Right hindlimb (tissue), 1 donor: Measurements from ENCODE around the gene ENDOU.

Source experiments
- DNase-seq: peaks from one replicate; pipeline ENCODE4 v3.0.0-alpha.2; 2018

Gene ENDOU, protein sequence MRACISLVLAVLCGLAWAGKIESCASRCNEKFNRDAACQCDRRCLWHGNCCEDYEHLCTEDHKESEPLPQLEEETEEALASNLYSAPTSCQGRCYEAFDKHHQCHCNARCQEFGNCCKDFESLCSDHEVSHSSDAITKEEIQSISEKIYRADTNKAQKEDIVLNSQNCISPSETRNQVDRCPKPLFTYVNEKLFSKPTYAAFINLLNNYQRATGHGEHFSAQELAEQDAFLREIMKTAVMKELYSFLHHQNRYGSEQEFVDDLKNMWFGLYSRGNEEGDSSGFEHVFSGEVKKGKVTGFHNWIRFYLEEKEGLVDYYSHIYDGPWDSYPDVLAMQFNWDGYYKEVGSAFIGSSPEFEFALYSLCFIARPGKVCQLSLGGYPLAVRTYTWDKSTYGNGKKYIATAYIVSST

GRCh38 chr12:47725091-47725772 lies at the start of gene ENDOU:
ENDOU (minus strand) TSS chr12:47725490; CDS start chr12:47725413, 77 bp downstream.
- DNase-seq = no peak

- DNase-seq = no peak
These were observed 49.4 kb upstream of the ENDOU start for GRCh38 chr12:47774663-47775062.

- no peak for DNase-seq
These were observed 48.7 kb upstream of the ENDOU start for GRCh38 chr12:47773858-47774580.

- peak; percentile 79 for DNase-seq
These were observed 48.0 kb upstream of the ENDOU start, which contains the start of gene SLC48A1 for GRCh38 chr12:47773062-47773857. SLC48A1 (plus strand) TSS chr12:47773238; CDS start chr12:47773305, 67 bp downstream.

GRCh38 chr12:47772738-47773061 lies 47.4 kb upstream of the ENDOU start:
- DNase-seq = no peak

GRCh38 chr12:47772094-47772660 lies 46.9 kb upstream of the ENDOU start:
- DNase-seq = no peak

DNA sequence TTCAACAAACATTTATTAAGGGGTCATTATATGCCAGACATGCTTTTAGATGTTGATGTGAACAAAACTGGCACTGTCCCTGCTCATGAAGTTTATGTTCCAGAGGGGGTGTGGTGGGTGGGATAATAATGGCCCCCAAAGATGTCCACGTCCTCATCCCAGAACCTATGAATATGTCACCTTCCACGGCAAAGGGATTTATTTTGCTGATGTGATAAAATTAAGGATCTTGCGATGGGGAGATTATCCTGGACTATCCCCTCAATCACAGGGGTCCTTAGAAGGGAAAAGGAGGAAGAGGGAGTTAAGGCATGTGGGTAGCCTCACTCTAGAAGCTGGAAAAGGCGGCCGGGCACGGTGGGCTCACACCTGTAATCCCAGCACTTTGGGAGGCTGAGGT lies 46.0 kb upstream of the ENDOU start:
- DNase-seq = no peak

- DNase-seq = no peak
These were observed 44.9 kb upstream of the ENDOU start for GRCh38 chr12:47770086-47770726.

GRCh38 chr12:47769234-47770085 lies 44.2 kb upstream of the ENDOU start:
- no peak for DNase-seq

DNA sequence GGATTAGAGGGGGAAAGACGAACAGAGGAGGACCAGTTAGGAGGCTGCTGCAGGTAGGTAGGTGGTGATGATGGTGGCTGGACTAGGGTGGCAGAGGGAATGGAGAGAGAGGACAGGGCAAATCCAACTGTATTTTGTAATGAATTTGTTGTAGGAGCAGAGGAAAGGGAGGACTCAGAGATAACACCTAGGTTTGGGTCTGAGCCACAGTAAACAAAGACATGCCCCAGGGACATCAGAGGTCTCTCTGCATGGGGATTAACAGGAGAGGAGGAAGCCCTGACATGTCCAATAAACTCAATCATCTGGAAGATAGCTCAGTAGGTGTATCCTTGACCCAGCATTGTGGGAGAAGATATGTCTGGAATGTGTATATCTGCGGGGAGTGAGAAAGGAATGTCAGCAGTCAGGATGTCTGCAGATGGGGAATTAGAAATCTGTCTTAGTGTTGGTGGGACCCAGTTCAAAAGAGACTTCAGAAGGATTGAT lies 43.1 kb upstream of the ENDOU start:
- DNase-seq = no peak

DNA sequence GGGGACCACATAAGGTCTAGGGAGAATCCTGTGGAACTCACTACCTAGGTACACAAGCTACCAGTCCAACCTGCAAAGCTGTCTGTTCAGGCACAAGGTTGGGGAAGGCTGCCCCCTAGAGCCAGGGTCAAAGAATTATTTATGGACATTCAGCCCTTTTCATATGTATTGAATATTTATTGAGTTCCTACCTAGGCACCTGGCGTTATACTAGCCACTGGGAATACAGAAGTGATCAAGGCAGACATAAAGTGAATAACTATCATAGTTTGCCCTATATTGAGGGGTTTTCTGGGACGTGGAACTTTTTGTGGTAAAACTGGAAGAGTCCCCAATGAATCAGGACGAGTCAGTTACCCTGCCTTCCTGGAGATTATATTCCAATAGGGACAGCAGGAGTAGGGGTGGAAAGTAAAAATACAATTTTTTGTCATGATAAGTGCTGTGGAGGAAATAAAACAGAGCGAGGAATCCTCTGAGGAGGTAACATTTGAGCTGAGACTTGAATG lies 42.0 kb upstream of the ENDOU start:
- no peak for DNase-seq

- DNase-seq = no peak
These were observed 41.4 kb upstream of the ENDOU start for GRCh38 chr12:47766502-47767215.

DNA sequence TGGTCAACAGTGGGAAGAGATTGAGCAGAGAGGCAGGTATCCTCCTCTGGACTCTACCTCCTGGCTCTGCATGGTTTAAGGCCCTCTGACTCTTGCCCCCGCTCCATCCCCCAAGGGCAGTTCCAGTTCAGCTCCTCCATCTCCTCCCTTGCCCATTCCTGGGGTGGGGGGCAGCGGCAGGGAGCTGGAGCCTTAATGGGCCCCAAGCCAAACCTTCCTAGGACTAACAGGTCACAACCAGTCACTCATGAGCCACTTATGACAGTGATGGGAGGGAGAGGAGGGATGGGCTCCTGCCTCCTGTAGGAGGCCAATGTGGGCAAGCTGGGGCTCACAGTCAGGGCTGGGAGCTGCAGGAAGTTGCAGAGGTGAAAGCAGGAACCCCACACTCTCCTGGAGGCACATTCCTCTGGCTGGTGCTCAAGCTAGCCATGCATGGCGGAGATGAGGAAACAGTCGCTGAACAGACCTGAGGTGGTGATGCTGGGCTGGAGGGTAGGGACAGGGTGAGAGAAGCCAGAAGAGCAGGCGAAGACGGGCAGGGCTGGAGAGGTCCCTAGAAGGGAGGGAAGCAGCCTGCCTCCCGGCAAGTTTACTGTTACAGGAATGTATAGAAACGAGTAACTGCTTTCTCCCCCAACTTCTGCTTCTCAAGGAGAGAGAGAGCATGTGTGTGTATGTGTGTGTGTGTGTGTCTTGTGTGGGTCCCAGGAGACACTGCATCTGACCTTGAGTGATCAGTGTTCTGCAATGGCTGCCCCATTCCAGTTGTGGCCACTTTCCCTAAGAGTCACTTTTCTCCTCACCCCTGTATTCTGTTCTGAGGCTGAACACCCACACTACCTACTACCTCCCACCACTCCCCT lies 38.4 kb upstream of the ENDOU start:
- DNase-seq = no peak

DNA sequence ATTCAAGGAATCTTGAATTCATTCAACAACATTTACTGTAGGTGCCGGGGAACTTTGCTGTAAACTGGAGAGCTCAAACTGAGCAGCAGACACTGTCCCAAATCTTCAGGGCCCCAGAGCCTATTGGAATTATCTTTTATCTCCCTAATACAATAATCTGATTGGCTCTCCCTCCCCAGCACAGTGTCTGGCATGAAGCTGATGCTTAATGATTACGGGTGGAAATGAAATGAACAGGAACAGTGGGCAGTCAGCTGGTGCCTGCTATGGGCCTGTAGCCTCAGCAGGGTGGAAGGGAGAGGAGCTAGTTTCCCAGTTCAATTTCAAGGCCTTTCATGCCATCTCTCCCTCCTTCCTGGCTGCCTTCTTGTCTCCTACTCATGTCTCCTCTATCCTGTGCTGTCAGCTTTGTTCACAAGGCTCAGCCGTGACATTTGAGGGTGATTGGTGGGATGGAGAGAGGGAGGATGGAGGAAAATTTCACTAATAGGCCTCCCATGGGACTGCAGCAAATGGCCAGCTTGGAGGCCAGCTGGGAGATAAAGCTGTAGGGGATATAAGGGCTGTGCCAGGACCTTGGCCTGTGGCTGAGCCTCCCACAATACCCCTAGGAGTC lies 37.7 kb upstream of the ENDOU start:
- DNase-seq = no peak

- DNase-seq = peak; percentile 89
These were observed 33.8 kb upstream of the ENDOU start, which contains the start of gene RAPGEF3 for GRCh38 chr12:47758834-47759690. RAPGEF3 (minus strand) TSS chr12:47758880; CDS start chr12:47758556, 324 bp downstream.

GRCh38 chr12:47758584-47758833 lies 33.2 kb upstream of the ENDOU start:
- DNase-seq = no peak

DNA sequence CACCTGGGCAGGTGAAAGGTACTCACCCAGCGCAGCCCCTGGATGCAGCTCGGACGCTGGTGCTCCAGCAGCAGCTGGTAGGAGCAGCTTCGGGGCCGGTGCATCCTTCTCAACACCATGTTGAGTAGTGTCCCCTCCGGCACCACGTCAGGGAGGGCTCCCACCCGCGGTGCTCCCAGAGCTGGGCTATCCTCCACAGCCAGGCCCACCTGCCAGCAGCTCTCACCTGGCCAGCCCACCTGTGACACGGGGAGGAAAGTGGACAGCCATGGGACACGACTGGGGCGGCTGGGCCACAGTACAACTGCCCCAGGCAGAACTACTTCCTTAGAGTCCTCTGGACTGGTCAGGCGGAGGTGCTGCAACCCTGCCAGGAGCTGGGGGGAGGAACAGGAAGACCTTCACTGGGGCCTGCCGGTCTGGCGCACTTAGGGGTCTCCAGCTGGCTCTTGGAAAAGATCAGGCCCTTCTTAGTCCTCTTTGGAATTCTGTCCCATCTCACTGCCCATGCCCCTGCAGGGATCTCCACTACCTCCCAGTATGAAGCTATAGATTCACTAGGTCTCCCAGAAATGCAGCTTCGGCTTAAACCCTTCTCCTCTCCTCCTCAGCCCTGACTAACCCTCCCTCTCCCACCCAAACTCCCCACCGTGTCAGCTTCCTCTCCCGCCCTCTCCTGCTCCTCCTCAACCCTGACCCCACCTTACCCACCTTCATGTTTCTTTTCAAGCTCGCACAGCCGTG lies 32.7 kb upstream of the ENDOU start:
- no peak for DNase-seq
